K562 (cell line): ENCODE data around the gene PIK3AP1. TPM values are rescaled to one million over a fixed set of nuclear protein-coding genes. Genes with fewer than 3 reads are reported as not detected.

Experiments
- ATAC-seq: fragments of 200-7000 bp; cut with Tn5 transposase; 3 replicates; pipeline ENCODE4 v1.9.1; 2020; ENCODE audit warnings: moderate library complexity
- BruUV-seq: library from RNA; stranded (reverse); fragments of 400-500 nt; replicated peaks from 2 replicates; lab custom pipeline; 2021; lab: Mats Ljungman, UMichigan
- CTCF ChIA-PET: fragments of 300-600 bp; formaldehyde crosslinking; extraction: SDS; loops from one replicate; lab custom pipeline; 2021; ENCODE audit warnings: low intra/inter-chr PET ratio; lab: Yijun Ruan, JAX
- POLR2A ChIA-PET: fragments of 300-600, 350-650 bp; sonication (Branson Sonifier 250); formaldehyde crosslinking; extraction: SDS; loops from one replicate; lab custom pipeline; 2021; ENCODE audit warnings: antibody characterized with exemption, inconsistent platforms; lab: Yijun Ruan, JAX
- DNase-seq, 4 experiments: peaks; one replicate each; pipeline versions ENCODE4 v3.0.0 to v3.0.0-alpha.2; 2011 to 2018; ENCODE audit warnings: low spot score in 3 of 4, mixed read lengths in 3 of 4; ENCODE audit errors: extremely low read depth in 1 of 4
- FAIRE-seq: peaks from 2 replicates; lab custom pipeline; 2011; peaks lifted over from hg19 to GRCh38; lab: Jason Lieb, UNC
- H2AFZ ChIP-seq: 2 replicates; pipeline ENCODE4 v1.6.0; 2011; ENCODE audit warnings: low read depth, low read length, control low read depth, inconsistent platforms
- H3K27ac ChIP-seq: fragments of 200-600 bp; 3 replicates; pipeline ENCODE4 v1.8.0; 2011; ENCODE audit warnings: low read depth, mild to moderate bottlenecking, control low read depth, inconsistent platforms, low read length, moderate library complexity, mixed read lengths; ENCODE audit errors: extremely low read depth
- H3K27me3 ChIP-seq, 2 experiments: fragments of 300-600 bp in 1 of 2; 2 replicates in 1 of 2; 3 replicates in 1 of 2; pipeline versions ENCODE4 v1.6.0 to v1.8.0; 2011; ENCODE audit warnings: inconsistent platforms in 2 of 2, low read length in 2 of 2, mild to moderate bottlenecking in 1 of 2, mixed read lengths in 1 of 2, moderate library complexity in 1 of 2; ENCODE audit not compliant: control insufficient read depth in 2 of 2, insufficient read depth in 2 of 2
- H3K36me3 ChIP-seq: fragments of 300-600 bp; 3 replicates; pipeline ENCODE4 v1.8.0; 2011; ENCODE audit warnings: mild to moderate bottlenecking, low read length, inconsistent platforms; ENCODE audit not compliant: control insufficient read depth, insufficient read depth
- H3K4me1 ChIP-seq, 2 experiments: fragments of 200-600 bp in 1 of 2; replicated peaks in 1 of 2; 2 replicates in 1 of 2; 3 replicates in 1 of 2; pipeline versions ENCODE4 v1.5.1 to v1.8.0; 2011; ENCODE audit warnings: inconsistent platforms in 2 of 2, low read length in 2 of 2, mild to moderate bottlenecking in 1 of 2, mixed read lengths in 1 of 2, moderate library complexity in 1 of 2; ENCODE audit not compliant: control insufficient read depth in 2 of 2, insufficient read depth in 2 of 2
- H3K4me2 ChIP-seq: 2 replicates; pipeline ENCODE4 v1.6.1; 2011; ENCODE audit warnings: low read length, control low read depth, inconsistent platforms, mixed read lengths; ENCODE audit not compliant: insufficient read depth
- H3K4me3 ChIP-seq: fragments of 200-600 bp; sonication (generic), shearing (Covaris generic); 2 replicates; pipeline ENCODE4 v1.5.1; 2016; ENCODE audit warnings: control low read depth, inconsistent platforms
- H3K79me2 ChIP-seq: fragments of 200-600 bp; 3 replicates; pipeline ENCODE4 v1.8.0; 2011; ENCODE audit warnings: low read length, inconsistent platforms; ENCODE audit not compliant: control insufficient read depth, insufficient read depth
- H3K9ac ChIP-seq, 2 experiments: 2 replicates each; pipeline versions ENCODE4 v1.6.0 to v1.6.1; 2011; ENCODE audit warnings: low read depth in 2 of 2, low read length in 2 of 2, control low read depth in 1 of 2, inconsistent platforms in 1 of 2, mild to moderate bottlenecking in 1 of 2, mixed read lengths in 1 of 2; ENCODE audit not compliant: insufficient read depth in 1 of 2
- H3K9me1 ChIP-seq: one replicate; pipeline ENCODE4 v1.6.0; 2011; ENCODE audit warnings: inconsistent platforms, mild to moderate bottlenecking, low read length, moderate library complexity; ENCODE audit not compliant: control insufficient read depth, insufficient read depth
- H3K9me3 ChIP-seq: replicated peaks from 2 replicates; pipeline ENCODE4 v1.5.1; 2011; ENCODE audit warnings: low read depth, low read length, inconsistent platforms; ENCODE audit not compliant: control insufficient read depth, insufficient read depth
- H4K20me1 ChIP-seq: replicated peaks from 2 replicates; pipeline ENCODE4 v1.6.1; 2011; ENCODE audit warnings: low read length, inconsistent platforms, mixed read lengths; ENCODE audit not compliant: control insufficient read depth, insufficient read depth
- BRF1 ChIP-seq: IDR thresholded peaks from 3 replicates; pipeline ENCODE4 v1.6.1; 2011; ENCODE audit warnings: borderline replicate concordance, mild to moderate bottlenecking; ENCODE audit not compliant: insufficient read length; ENCODE audit errors: extremely low read depth
- CHCHD3 ChIP-seq: fragments of 250-450 bp; sonication (Bioruptor Pico); IDR thresholded peaks from 2 replicates; pipeline ENCODE4 v2.1.2; 2022; ENCODE audit warnings: mild to moderate bottlenecking
- CREB1 ChIP-seq, 2 experiments: sonication (generic) in 1 of 2; formaldehyde crosslinking in 1 of 2; IDR thresholded peaks; 2 replicates each; pipeline versions ENCODE4 v1.6.1 to v1.8.0; 2012 to 2022; ENCODE audit warnings: inconsistent platforms in 1 of 2, mild to moderate bottlenecking in 1 of 2, missing genetic modification reagents in 1 of 2, moderate library complexity in 1 of 2
- NCOA1 ChIP-seq: fragments of 450-650 bp; IDR thresholded peaks from 2 replicates; pipeline ENCODE4 v1.6.1; 2016; ENCODE audit warnings: low read depth
- NONO ChIP-seq, 2 experiments: fragments of 200-400 bp in 1 of 2; fragments of 450-650 bp in 1 of 2; formaldehyde crosslinking in 1 of 2; IDR thresholded peaks; 2 replicates each; pipeline ENCODE4 v1.6.1; 2017; ENCODE audit warnings: low read depth in 2 of 2, mild to moderate bottlenecking in 2 of 2, moderate library complexity in 2 of 2, low read length in 1 of 2
- PHF8 ChIP-seq: fragments of 200-600 bp; sonication (generic); IDR thresholded peaks from 2 replicates; pipeline ENCODE4 v1.6.1; 2012; ENCODE audit warnings: mixed run types, mild to moderate bottlenecking, inconsistent platforms, low read length, moderate library complexity, borderline replicate concordance
- RFX5 ChIP-seq: IDR thresholded peaks from 2 replicates; pipeline ENCODE4 v1.6.1; 2011; ENCODE audit warnings: low read depth, mild to moderate bottlenecking, improper control_type of control experiment, low read length
- SMC3 ChIP-seq: conservative IDR thresholded peaks from 2 replicates; pipeline ENCODE4 v1.6.1; 2011; ENCODE audit warnings: low read depth, low read length, improper control_type of control experiment; ENCODE audit not compliant: insufficient read depth
- SNRNP70 ChIP-seq: fragments of 200-400 bp; formaldehyde crosslinking; optimal IDR thresholded peaks from 2 replicates; pipeline ENCODE3; 2017; ENCODE audit warnings: low read depth, low read length
- TSC22D4 ChIP-seq: fragments of 450-650 bp; IDR thresholded peaks from 2 replicates; pipeline ENCODE4 v1.6.1; 2016; ENCODE audit warnings: missing genetic modification characterization, missing biosample characterization, control low read depth
- ZNF212 ChIP-seq: fragments of 450-650 bp; formaldehyde crosslinking; IDR thresholded peaks from 2 replicates; pipeline ENCODE4 v1.4.0; 2020; ENCODE audit warnings: mild to moderate bottlenecking
- ZNF408 ChIP-seq: fragments of 250-450 bp; sonication (Bioruptor Pico); IDR thresholded peaks from 2 replicates; pipeline ENCODE4 v1.4.0; 2020; ENCODE audit warnings: low read depth, mild to moderate bottlenecking, moderate library complexity
- WGBS: fragments of 100-300 bp; shearing (Covaris generic); methylation state at CpG from one replicate; pipeline ENCODE4 v1.1.6; 2016; ENCODE audit warnings: low coverage, mixed read lengths; ENCODE audit not compliant: insufficient coverage; ENCODE audit errors: missing lambda C conversion rate; 5-methylcytosine and 5-hydroxymethylcytosine counted together
- in situ Hi-C: fragments of 300-500 bp; cut with MboI; formaldehyde crosslinking; loops from 4 replicates; pipeline ENCODE4 v1.15.0; 2018; ENCODE audit warnings: inconsistent platforms, mixed read lengths
- intact Hi-C: fragments of 100-400 bp; cut with micrococcal nuclease; formaldehyde crosslinking; loops from 2 replicates; pipeline ENCODE4 v1.14.2; 2022
- polyA plus RNA-seq, 8 experiments: library from polyadenylated mRNA; depleted of rRNA in 4 of 8; stranded (reverse) in 5 of 8; unstranded in 3 of 8; fragments of >200 nt; fragmentation: Nextera tagmentation in 2 of 8; fragmentation: Illumina TruSeq in 1 of 8; extraction: Ambion mirVana in 2 of 8; extraction: Trizol in 1 of 8; gene quantifications; 2 replicates each; pipeline versions ENCODE4 v1.2.1 to v1.2.3, GENCODE V29; 2011 to 2014; ENCODE audit warnings: inconsistent platforms in 1 of 8, missing spikeins in 1 of 8
- total RNA-seq, 7 experiments: library from RNA; depleted of rRNA in 6 of 7; stranded (reverse); fragments of >200 nt in 6 of 7; fragmentation: Illumina TruSeq in 2 of 7; extraction: Trizol in 2 of 7; gene quantifications; 2 replicates each; pipeline versions ENCODE4 v1.2.1 to v1.2.3, GENCODE V29; 2011 to 2021; ENCODE audit warnings: low replicate concordance in 1 of 7
- TF ChIP-seq, protein P1 (sequence below), 2 experiments: fragments of 450-650 bp; IDR thresholded peaks; 2 replicates each; pipeline ENCODE4 v1.6.1; 2018; ENCODE audit warnings: mild to moderate bottlenecking in 2 of 2, low read depth in 1 of 2; ENCODE audit not compliant: partially characterized antibody in 2 of 2
- TF ChIP-seq, protein P2 (sequence below): fragments of 200-800 bp; sonication (Bioruptor generic); IDR thresholded peaks from 2 replicates; pipeline ENCODE4 v1.6.1; 2017; ENCODE audit warnings: missing genetic modification characterization, missing compliant biosample characterization
- TF ChIP-seq, protein P3 (sequence below): fragments of 250-450 bp; sonication (Bioruptor Pico); IDR thresholded peaks from 2 replicates; pipeline ENCODE4 v1.5.0; 2021

PIK3AP1 gene
- total and polyA plus RNA-seq, 9 of the 15 experiments (the other 6 are each of a cell fraction or from before 2014, with no cell fraction given) = 0.20 to 2.4 (median 1.4) TPM

DNA sequence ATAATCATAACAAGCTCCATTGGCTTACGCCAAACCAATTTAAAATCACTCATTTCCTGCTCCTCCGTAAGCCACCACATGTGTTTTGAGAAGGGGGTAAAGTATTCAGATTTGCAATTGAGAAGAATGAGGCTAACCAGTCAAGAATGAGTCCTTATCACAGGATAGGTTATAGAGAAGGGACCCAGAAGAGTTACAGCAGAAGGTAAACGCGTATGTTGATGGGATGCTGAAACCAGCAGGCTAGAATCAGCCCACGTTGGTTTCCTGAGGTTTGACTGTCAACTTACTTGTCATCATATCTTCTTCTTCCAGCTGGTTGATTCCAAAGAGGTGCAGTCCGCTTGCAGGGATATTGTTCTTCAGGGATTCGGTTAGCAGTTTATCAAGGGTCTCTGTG, 69.4 kb downstream of the PIK3AP1 start:
- ChIA-PET CTCF (no interaction called here), POLR2A (interaction anchor here (1.0 to 1.3 kb wide), 2 partner anchors 10 to 22 kb away, joined by 3 read pairs; no protein-coding TSS in a partner anchor)
- 23% methylated on average over 7 of the region's 7 CpGs for WGBS
- DNase-seq (no peak), ATAC-seq (no peak), FAIRE-seq (no peak)
- no peak overlapping the region for H2AFZ ChIP-seq
- no peaks in the 10 kb centered on the region for H3K36me3 ChIP-seq
- no peaks in the 10 kb centered on the region for H3K9me3 ChIP-seq
- no peak overlapping the region for H3K9ac ChIP-seq
- intact Hi-C loops (no loop called here), in situ Hi-C loops (no loop called here)
- no peaks in the 10 kb centered on the region for H3K4me1 ChIP-seq
- H3K4me2 ChIP-seq = no peak overlapping the region
- H3K9me1 ChIP-seq = no peaks in the 10 kb centered on the region
- no peak overlapping the region for H3K27ac ChIP-seq
- no TSS peak for BruUV-seq
- no peaks in the 10 kb centered on the region for H4K20me1 ChIP-seq
- no peak overlapping the region for H3K4me3 ChIP-seq
- TF ChIP-seq CREB1 (IDR thresholded peaks at IDR 0.05) (no peak), CREB1 (CRISPR knock-in tag; IDR thresholded peaks at IDR 0.05) (no peak), ZNF212 (CRISPR knock-in tag) (no peak), RFX5 (no peak), PHF8 (no peak), SNRNP70 (no peak), ZNF408 (no peak), CHCHD3 (CRISPR knock-in tag) (no peak), SMC3 (no peak), BRF1 (no peak), NCOA1 (no peak), TSC22D4 (tag) (no peak), NONO (IDR thresholded peaks at IDR 0.05; ENCODE audit: low read depth in 2 of 2, low read length in 1 of 2) (no peak)
- TF ChIP-seq, protein P1, sequence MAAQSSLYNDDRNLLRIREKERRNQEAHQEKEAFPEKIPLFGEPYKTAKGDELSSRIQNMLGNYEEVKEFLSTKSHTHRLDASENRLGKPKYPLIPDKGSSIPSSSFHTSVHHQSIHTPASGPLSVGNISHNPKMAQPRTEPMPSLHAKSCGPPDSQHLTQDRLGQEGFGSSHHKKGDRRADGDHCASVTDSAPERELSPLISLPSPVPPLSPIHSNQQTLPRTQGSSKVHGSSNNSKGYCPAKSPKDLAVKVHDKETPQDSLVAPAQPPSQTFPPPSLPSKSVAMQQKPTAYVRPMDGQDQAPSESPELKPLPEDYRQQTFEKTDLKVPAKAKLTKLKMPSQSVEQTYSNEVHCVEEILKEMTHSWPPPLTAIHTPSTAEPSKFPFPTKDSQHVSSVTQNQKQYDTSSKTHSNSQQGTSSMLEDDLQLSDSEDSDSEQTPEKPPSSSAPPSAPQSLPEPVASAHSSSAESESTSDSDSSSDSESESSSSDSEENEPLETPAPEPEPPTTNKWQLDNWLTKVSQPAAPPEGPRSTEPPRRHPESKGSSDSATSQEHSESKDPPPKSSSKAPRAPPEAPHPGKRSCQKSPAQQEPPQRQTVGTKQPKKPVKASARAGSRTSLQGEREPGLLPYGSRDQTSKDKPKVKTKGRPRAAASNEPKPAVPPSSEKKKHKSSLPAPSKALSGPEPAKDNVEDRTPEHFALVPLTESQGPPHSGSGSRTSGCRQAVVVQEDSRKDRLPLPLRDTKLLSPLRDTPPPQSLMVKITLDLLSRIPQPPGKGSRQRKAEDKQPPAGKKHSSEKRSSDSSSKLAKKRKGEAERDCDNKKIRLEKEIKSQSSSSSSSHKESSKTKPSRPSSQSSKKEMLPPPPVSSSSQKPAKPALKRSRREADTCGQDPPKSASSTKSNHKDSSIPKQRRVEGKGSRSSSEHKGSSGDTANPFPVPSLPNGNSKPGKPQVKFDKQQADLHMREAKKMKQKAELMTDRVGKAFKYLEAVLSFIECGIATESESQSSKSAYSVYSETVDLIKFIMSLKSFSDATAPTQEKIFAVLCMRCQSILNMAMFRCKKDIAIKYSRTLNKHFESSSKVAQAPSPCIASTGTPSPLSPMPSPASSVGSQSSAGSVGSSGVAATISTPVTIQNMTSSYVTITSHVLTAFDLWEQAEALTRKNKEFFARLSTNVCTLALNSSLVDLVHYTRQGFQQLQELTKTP (IDR thresholded peaks at IDR 0.05; ENCODE audit: low read depth in 1 of 2, partially characterized antibody in 2 of 2) = no peak
- TF ChIP-seq, protein P2, sequence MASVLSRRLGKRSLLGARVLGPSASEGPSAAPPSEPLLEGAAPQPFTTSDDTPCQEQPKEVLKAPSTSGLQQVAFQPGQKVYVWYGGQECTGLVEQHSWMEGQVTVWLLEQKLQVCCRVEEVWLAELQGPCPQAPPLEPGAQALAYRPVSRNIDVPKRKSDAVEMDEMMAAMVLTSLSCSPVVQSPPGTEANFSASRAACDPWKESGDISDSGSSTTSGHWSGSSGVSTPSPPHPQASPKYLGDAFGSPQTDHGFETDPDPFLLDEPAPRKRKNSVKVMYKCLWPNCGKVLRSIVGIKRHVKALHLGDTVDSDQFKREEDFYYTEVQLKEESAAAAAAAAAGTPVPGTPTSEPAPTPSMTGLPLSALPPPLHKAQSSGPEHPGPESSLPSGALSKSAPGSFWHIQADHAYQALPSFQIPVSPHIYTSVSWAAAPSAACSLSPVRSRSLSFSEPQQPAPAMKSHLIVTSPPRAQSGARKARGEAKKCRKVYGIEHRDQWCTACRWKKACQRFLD (CRISPR knock-in tag) = no peak
- TF ChIP-seq, protein P3, sequence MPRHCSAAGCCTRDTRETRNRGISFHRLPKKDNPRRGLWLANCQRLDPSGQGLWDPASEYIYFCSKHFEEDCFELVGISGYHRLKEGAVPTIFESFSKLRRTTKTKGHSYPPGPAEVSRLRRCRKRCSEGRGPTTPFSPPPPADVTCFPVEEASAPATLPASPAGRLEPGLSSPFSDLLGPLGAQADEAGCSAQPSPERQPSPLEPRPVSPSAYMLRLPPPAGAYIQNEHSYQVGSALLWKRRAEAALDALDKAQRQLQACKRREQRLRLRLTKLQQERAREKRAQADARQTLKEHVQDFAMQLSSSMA (CRISPR knock-in tag) = no peak
- peaks cover 0 to 12% of the 10 kb centered on the region in 2 experiments; a peak in 2 of 5 replicates for H3K27me3 ChIP-seq
- no peaks in the 10 kb centered on the region for H3K79me2 ChIP-seq
